ENCODE measurements around the gene HACD2.
"Not testable (repeated sequence)": the region's sequence is repeated elsewhere in the genome, so short reads cannot be mapped to it uniquely, and the experiment has no call there.

The HACD2 gene

GRCh38 chr3:123523023-123523412 is 61.8 kb downstream of the HACD2 start:
- DNase-seq (ENCODE audit: low read depth): no peak

GRCh38 chr3:123522320-123523022 is 62.4 kb downstream of the HACD2 start:
- no peak for DNase-seq (ENCODE audit: low read depth)

GRCh38 chr3:123521179-123521969 is 63.5 kb downstream of the HACD2 start:
- no peak for DNase-seq (ENCODE audit: low read depth)

- no peak for DNase-seq (ENCODE audit: low read depth)
These were observed 64.2 kb downstream of the HACD2 start for GRCh38 chr3:123520656-123521055.

GRCh38 chr3:123518892-123519485 is 65.9 kb downstream of the HACD2 start:
- DNase-seq (ENCODE audit: low read depth): no peak

- DNase-seq (ENCODE audit: low read depth): no peak
These were observed 73.1 kb downstream of the HACD2 start for GRCh38 chr3:123511726-123512125.

GRCh38 chr3:123511084-123511483 is 73.8 kb downstream of the HACD2 start:
- DNase-seq (ENCODE audit: low read depth): no peak

GRCh38 chr3:123508178-123508577 is 76.7 kb downstream of the HACD2 start:
- no peak for DNase-seq (ENCODE audit: low read depth)

- no peak for DNase-seq (ENCODE audit: low read depth)
These were observed 79.0 kb downstream of the HACD2 start for GRCh38 chr3:123505820-123506219.

GRCh38 chr3:123503203-123503602 is 81.7 kb downstream of the HACD2 start:
- DNase-seq (ENCODE audit: low read depth): no peak

- no peak for DNase-seq (ENCODE audit: low read depth)
These were observed 85.5 kb downstream of the HACD2 start for GRCh38 chr3:123499322-123499721.

- DNase-seq (ENCODE audit: low read depth): no peak
These were observed 86.1 kb downstream of the HACD2 start for GRCh38 chr3:123498761-123499160.

- DNase-seq (ENCODE audit: low read depth): no peak
These were observed 90.9 kb downstream of the HACD2 start for GRCh38 chr3:123493912-123494311.

GRCh38 chr3:123491966-123492587 is 92.8 kb downstream of the HACD2 start:
- no peak for DNase-seq (ENCODE audit: low read depth)

GRCh38 chr3:123489400-123490004 is 95.4 kb downstream of the HACD2 start:
- no peak for DNase-seq (ENCODE audit: low read depth)

- DNase-seq (ENCODE audit: low read depth): no peak
These were observed 96.1 kb downstream of the HACD2 start for GRCh38 chr3:123488645-123489347.

- not testable (repeated sequence) for DNase-seq (ENCODE audit: low read depth)
These were observed 97.8 kb downstream of the HACD2 start for GRCh38 chr3:123487063-123487462.

GRCh38 chr3:123486460-123486859 is 98.4 kb downstream of the HACD2 start:
- DNase-seq (ENCODE audit: low read depth): no peak

GRCh38 chr3:123485551-123485950 is 99.3 kb downstream of the HACD2 start:
- no peak for DNase-seq (ENCODE audit: low read depth)

GRCh38 chr3:123483146-123483545 is 101.7 kb downstream of the HACD2 start:
- no peak for DNase-seq (ENCODE audit: low read depth)

- no peak for DNase-seq (ENCODE audit: low read depth)
These were observed 103.0 kb downstream of the HACD2 start for GRCh38 chr3:123481722-123482457.

All from stimulated activated CD8-positive, alpha-beta memory T cell treated with anti-CD3 and anti-CD28 coated beads, Interleukin-12 subunit alpha, Interleukin-12 subunit beta, amount 100 ng/mL, for 4 hours (primary cell).